GM23338 (cell line): ENCODE data around the gene TNNI3K. TPM values are rescaled to one million over a fixed set of nuclear protein-coding genes. Genes with fewer than 3 reads are reported as not detected.

Experiments
- ATAC-seq: fragments of 200-7000 bp; cut with Tn5 transposase; 3 replicates; pipeline ENCODE4 v1.9.1; 2020
- DNase-seq: peaks from one replicate; pipeline ENCODE4 v3.0.0-alpha.2; 2015; ENCODE audit warnings: low spot score
- H2AFZ ChIP-seq: fragments of 200-600 bp; sonication (generic); 2 replicates; pipeline ENCODE4 v1.8.0; 2016; ENCODE audit warnings: antibody characterized with exemption, mild to moderate bottlenecking, moderate library complexity
- H3F3A ChIP-seq: fragments of 200-600 bp; sonication (generic); replicated peaks from 2 replicates; pipeline ENCODE4 v1.8.0; 2017; ENCODE audit warnings: antibody characterized with exemption, mixed run types, low read depth
- H3K27ac ChIP-seq: fragments of 200-600 bp; sonication (generic); 2 replicates; pipeline ENCODE4 v1.6.1; 2016; ENCODE audit warnings: low read depth
- H3K27me3 ChIP-seq: fragments of 200-600 bp; sonication (generic); 2 replicates; pipeline ENCODE4 v1.8.0; 2016; ENCODE audit warnings: mild to moderate bottlenecking, mixed run types, moderate library complexity; ENCODE audit not compliant: insufficient read depth
- H3K36me3 ChIP-seq: fragments of 200-600 bp; sonication (generic); 2 replicates; pipeline ENCODE4 v1.8.0; 2016; ENCODE audit warnings: mild to moderate bottlenecking; ENCODE audit not compliant: insufficient read depth
- H3K4me1 ChIP-seq: fragments of 200-600 bp; sonication (generic); 2 replicates; pipeline ENCODE4 v1.8.0; 2016; ENCODE audit warnings: mild to moderate bottlenecking, moderate library complexity; ENCODE audit not compliant: insufficient read depth
- H3K4me2 ChIP-seq: fragments of 200-600 bp; sonication (generic); 2 replicates; pipeline ENCODE4 v1.7.1; 2017; ENCODE audit warnings: mixed run types
- H3K4me3 ChIP-seq: fragments of 200-600 bp; sonication (generic); 2 replicates; pipeline ENCODE4 v1.6.1; 2016; ENCODE audit warnings: mixed run types
- H3K79me2 ChIP-seq: fragments of 200-600 bp; sonication (generic); replicated peaks from 2 replicates; pipeline ENCODE4 v1.8.0; 2017; ENCODE audit warnings: mild to moderate bottlenecking; ENCODE audit not compliant: insufficient read depth
- H3K9me2 ChIP-seq: fragments of 200-600 bp; sonication (generic); 2 replicates; pipeline ENCODE4 v1.8.0; 2017; ENCODE audit not compliant: insufficient read depth
- H4K20me1 ChIP-seq: fragments of 200-600 bp; sonication (generic); replicated peaks from 2 replicates; pipeline ENCODE4 v1.8.0; 2017; ENCODE audit warnings: mild to moderate bottlenecking; ENCODE audit not compliant: insufficient read depth
- H3K27ac Mint-ChIP-seq: 2 replicates; pipeline ENCODE4 v1.8.0; 2020; ENCODE audit warnings: inconsistent platforms, mild to moderate bottlenecking, moderate library complexity, mixed read lengths
- H3K27me3 Mint-ChIP-seq: 3 replicates; pipeline ENCODE4 v1.8.0; 2022; ENCODE audit warnings: low read depth, mild to moderate bottlenecking, moderate library complexity, mixed read lengths, inconsistent platforms; ENCODE audit not compliant: insufficient read depth, poor library complexity
- H3K36me3 Mint-ChIP-seq: 3 replicates; pipeline ENCODE4 v1.8.0; 2021; ENCODE audit warnings: low read depth, mild to moderate bottlenecking, inconsistent platforms, moderate library complexity, mixed read lengths
- H3K4me1 Mint-ChIP-seq: 3 replicates; pipeline ENCODE4 v1.8.0; 2020; ENCODE audit warnings: mild to moderate bottlenecking, inconsistent platforms, mixed read lengths
- H3K4me3 Mint-ChIP-seq: 3 replicates; pipeline ENCODE4 v1.8.0; 2021; ENCODE audit warnings: moderate library complexity, mild to moderate bottlenecking, inconsistent platforms, mixed read lengths
- H3K9me3 Mint-ChIP-seq: 3 replicates; pipeline ENCODE4 v1.8.0; 2020; ENCODE audit warnings: moderate library complexity, mild to moderate bottlenecking, inconsistent platforms, mixed read lengths
- CREB1 ChIP-seq: fragments of 250-450 bp; sonication (Bioruptor Pico); IDR thresholded peaks from 2 replicates; pipeline ENCODE4 v1.5.0; 2020; ENCODE audit warnings: low read depth, mild to moderate bottlenecking, moderate library complexity
- ETS1 ChIP-seq: IDR thresholded peaks from 2 replicates; pipeline ENCODE4 v1.6.1; 2016; ENCODE audit warnings: antibody characterized with exemption
- EZH2 ChIP-seq: fragments of 200-600 bp; sonication (generic); IDR thresholded peaks from one replicate; pipeline ENCODE4 v1.8.0; 2017; ENCODE audit warnings: antibody characterized with exemption, mild to moderate bottlenecking, low read depth; ENCODE audit not compliant: unreplicated experiment
- EZH2phosphoT487 ChIP-seq: fragments of 200-600 bp; sonication (generic); IDR thresholded peaks from one replicate; pipeline ENCODE4 v1.8.1; 2018; ENCODE audit warnings: antibody characterized with exemption; ENCODE audit not compliant: unreplicated experiment
- JUNB ChIP-seq: IDR thresholded peaks from one replicate; pipeline ENCODE4 v1.6.1; 2016; ENCODE audit warnings: antibody characterized with exemption; ENCODE audit not compliant: unreplicated experiment
- NANOG ChIP-seq: IDR thresholded peaks from 2 replicates; pipeline ENCODE4 v1.6.1; 2016; ENCODE audit warnings: antibody characterized with exemption, borderline replicate concordance
- POLR2AphosphoS5 ChIP-seq: IDR thresholded peaks from 2 replicates; pipeline ENCODE4 v1.6.1; 2016; ENCODE audit warnings: antibody characterized with exemption, low read depth
- STAT1 ChIP-seq: IDR thresholded peaks from one replicate; pipeline ENCODE4 v1.6.1; 2016; ENCODE audit warnings: antibody characterized with exemption; ENCODE audit not compliant: unreplicated experiment
- ZNF462 ChIP-seq: fragments of 250-450 bp; sonication (Bioruptor Pico); IDR thresholded peaks from 2 replicates; pipeline ENCODE4 v1.5.0; 2020; ENCODE audit warnings: mild to moderate bottlenecking, moderate library complexity
- polyA plus RNA-seq: library from polyadenylated mRNA; unstranded; fragments of >200 nt; fragmentation: Nextera tagmentation; extraction: Ambion mirVana; gene quantifications from 2 replicates; pipeline ENCODE4 v1.2.1, GENCODE V29; 2016
- total RNA-seq: library from RNA; depleted of rRNA; stranded (reverse); fragments of >200 nt; shearing (Covaris generic); gene quantifications from 2 replicates; pipeline ENCODE4 v1.2.3, GENCODE V29; 2014

Gene TNNI3K
- total and polyA plus RNA-seq, 2 experiments from 2014 or later: not detected

- TF ChIP-seq ZNF462 (CRISPR knock-in tag) (no peak), CREB1 (CRISPR knock-in tag) (no peak), EZH2 (no peak), STAT1 (no peak), EZH2phosphoT487 (no peak)
These were observed 235.1 kb downstream of the TNNI3K start (continued) for GRCh38 chr1:74470251-74470650.

GRCh38 chr1:74470936-74471335 lies 235.7 kb downstream of the TNNI3K start:
- Mint-ChIP-seq H3K9me3 (peaks cover 1% of the 10 kb centered on the region; the same call in 1 of the 3 replicates), H3K4me1 (peaks cover 22% of the 10 kb centered on the region; the same call in 2 of the 3 replicates), H3K27me3 (peaks cover 2% of the 10 kb centered on the region), H3K36me3 (no peaks in the 10 kb centered on the region; the same call in 2 of the 3 replicates), H3K27ac (no peak overlapping the region), H3K4me3 (no peak overlapping the region)
- Histone ChIP-seq H3K27ac (no peak overlapping the region), H3K9me2 (no peaks in the 10 kb centered on the region), H3K36me3 (no peaks in the 10 kb centered on the region), H3K4me1 (peaks cover 7% of the 10 kb centered on the region), H3K27me3 (no peaks in the 10 kb centered on the region), H2AFZ (0 out of 2 replicates have a peak overlapping the region, but pooled peaks have one; percentile 49), H4K20me1 (no peaks in the 10 kb centered on the region), H3F3A (no peaks in the 10 kb centered on the region), H3K4me3 (no peak overlapping the region), H3K79me2 (no peaks in the 10 kb centered on the region), H3K4me2 (no peak overlapping the region)
- DNase-seq: peak; percentile 31
- no peak for ATAC-seq
- TF ChIP-seq EZH2phosphoT487 (no peak), ZNF462 (CRISPR knock-in tag) (no peak), ETS1 (no peak), CREB1 (CRISPR knock-in tag) (no peak), STAT1 (no peak), POLR2AphosphoS5 (no peak), NANOG (no peak), JUNB (no peak)
